Lung (tissue), 12 donors: ENCODE measurements around the gene GALP. TPM values are rescaled to one million over a fixed set of nuclear protein-coding genes. Genes with fewer than 3 reads are reported as not detected.
"Not testable (repeated sequence)": the region's sequence is repeated elsewhere in the genome, so short reads cannot be mapped to it uniquely, and the experiment has no call there.

Experiments
- ATAC-seq: fragments of 200-7000 bp; cut with Tn5 transposase; one replicate; pipeline ENCODE4 v1.9.1; 2020; ENCODE audit warnings: moderate number of reproducible peaks; ENCODE audit not compliant: insufficient read depth, low FRiP score
- DNase-seq, 3 donors: peaks; one replicate each; pipeline ENCODE4 v3.0.0-alpha.2; 2013 to 2017
- H3K27ac ChIP-seq, 2 donors: one replicate each; pipeline ENCODE4 v1.5.1; 2013; ENCODE audit warnings: mild to moderate bottlenecking in 2 of 2, moderate library complexity in 2 of 2, control low read depth in 1 of 2, inconsistent platforms in 1 of 2, low read depth in 1 of 2, low read length in 1 of 2
- H3K27me3 ChIP-seq, 3 donors: one replicate each; pipeline ENCODE4 v1.5.1; 2013; ENCODE audit warnings: low read length in 2 of 3; ENCODE audit not compliant: control insufficient read depth in 3 of 3, insufficient read depth in 3 of 3
- H3K36me3 ChIP-seq, 4 donors: one replicate each; pipeline ENCODE4 v1.5.1; 2013; ENCODE audit warnings: low read length in 4 of 4, mild to moderate bottlenecking in 1 of 4, moderate library complexity in 1 of 4; ENCODE audit not compliant: control insufficient read depth in 4 of 4, insufficient read depth in 4 of 4
- H3K4me1 ChIP-seq, 5 donors: one replicate each; pipeline ENCODE4 v1.5.1; 2013; ENCODE audit warnings: low read length in 5 of 5, mild to moderate bottlenecking in 2 of 5, moderate library complexity in 1 of 5; ENCODE audit not compliant: control insufficient read depth in 5 of 5, insufficient read depth in 5 of 5
- H3K4me3 ChIP-seq: one replicate; pipeline ENCODE4 v1.5.1; 2013; ENCODE audit warnings: mild to moderate bottlenecking, control low read depth, moderate library complexity
- H3K9ac ChIP-seq, 2 donors: one replicate each; pipeline ENCODE4 v1.5.1; 2013; ENCODE audit warnings: low read length in 2 of 2, control low read depth in 1 of 2; ENCODE audit not compliant: insufficient read depth in 1 of 2
- H3K9me3 ChIP-seq, 4 donors: one replicate each; pipeline ENCODE4 v1.5.1; 2013; ENCODE audit warnings: low read length in 3 of 4, mild to moderate bottlenecking in 1 of 4, moderate library complexity in 1 of 4; ENCODE audit not compliant: control insufficient read depth in 4 of 4, insufficient read depth in 3 of 4
- WGBS, 2 donors: extraction: QIAGEN DNeasy Blood & Tissue Kit; methylation state at CpG; one replicate each; pipeline ENCODE4 v1.1.7; 2013; 5-methylcytosine and 5-hydroxymethylcytosine counted together
- polyA plus RNA-seq, 2 donors: library from polyadenylated mRNA; stranded (reverse); fragments of 200-250 nt; gene quantifications; one replicate each; pipeline ENCODE4 v1.2.1, GENCODE V29; 2013
- total RNA-seq, 2 donors: library from RNA; depleted of rRNA in 1 of 2; stranded (reverse); fragments of >200 nt in 1 of 2; gene quantifications; one replicate each; pipeline ENCODE4 v1.2.1, GENCODE V29; 2014 to 2021
- TF ChIP-seq, protein P1 (sequence below): IDR thresholded peaks from 2 replicates; pipeline ENCODE4 v1.5.1; 2012; ENCODE audit warnings: mild to moderate bottlenecking; ENCODE audit errors: control extremely low read depth, extremely low read depth
- donor health status: control.
- donor health status: control.
- donor health status: Bipolar disorder and iron deficiency.
- donor health status: healthy.
- donor health status: DM: yes; HTN: yes; CAD: no.

The GALP gene
- total and polyA plus RNA-seq, 4 donors = not detected

DNA sequence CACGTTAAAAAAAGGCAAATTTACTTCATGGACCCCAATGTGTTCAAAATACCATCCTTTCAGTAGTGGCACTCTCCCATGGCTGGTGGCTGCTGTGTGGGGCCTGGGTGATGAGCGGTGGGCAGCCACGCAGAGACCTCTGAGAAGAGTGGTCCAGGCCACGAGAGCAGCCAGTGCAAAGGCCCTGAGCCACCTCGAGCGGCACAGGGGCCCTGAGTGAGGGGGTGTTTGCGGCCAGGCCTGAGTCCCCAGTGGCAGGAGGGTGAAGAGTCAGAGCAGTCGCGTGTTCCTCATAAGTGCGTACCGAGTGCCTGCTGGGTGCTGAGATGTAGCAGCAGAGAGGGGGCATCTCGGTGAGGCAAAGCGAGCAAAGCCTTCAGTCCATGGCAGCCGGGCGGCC is 27.7 kb upstream of the GALP start:
- Histone ChIP-seq H3K9me3 (peaks cover 0 to 3% (median 0%) of the 10 kb centered on the region in 4 donors), H3K9ac (no peak overlapping the region), H3K27me3 (no peaks in the 10 kb centered on the region), H3K36me3 (peaks cover 0 to 19% (median 4%) of the 10 kb centered on the region in 4 donors), H3K4me1 (peaks cover 0 to 7% (median 3%) of the 10 kb centered on the region in 5 donors), H3K27ac (no peak overlapping the region), H3K4me3 (no peak overlapping the region)
- DNase-seq (no peak), ATAC-seq (no peak)
- WGBS, 2 donors = 91 to 93% methylated on average over 13 to 15 of the region's 15 CpGs
- TF ChIP-seq, protein P1, sequence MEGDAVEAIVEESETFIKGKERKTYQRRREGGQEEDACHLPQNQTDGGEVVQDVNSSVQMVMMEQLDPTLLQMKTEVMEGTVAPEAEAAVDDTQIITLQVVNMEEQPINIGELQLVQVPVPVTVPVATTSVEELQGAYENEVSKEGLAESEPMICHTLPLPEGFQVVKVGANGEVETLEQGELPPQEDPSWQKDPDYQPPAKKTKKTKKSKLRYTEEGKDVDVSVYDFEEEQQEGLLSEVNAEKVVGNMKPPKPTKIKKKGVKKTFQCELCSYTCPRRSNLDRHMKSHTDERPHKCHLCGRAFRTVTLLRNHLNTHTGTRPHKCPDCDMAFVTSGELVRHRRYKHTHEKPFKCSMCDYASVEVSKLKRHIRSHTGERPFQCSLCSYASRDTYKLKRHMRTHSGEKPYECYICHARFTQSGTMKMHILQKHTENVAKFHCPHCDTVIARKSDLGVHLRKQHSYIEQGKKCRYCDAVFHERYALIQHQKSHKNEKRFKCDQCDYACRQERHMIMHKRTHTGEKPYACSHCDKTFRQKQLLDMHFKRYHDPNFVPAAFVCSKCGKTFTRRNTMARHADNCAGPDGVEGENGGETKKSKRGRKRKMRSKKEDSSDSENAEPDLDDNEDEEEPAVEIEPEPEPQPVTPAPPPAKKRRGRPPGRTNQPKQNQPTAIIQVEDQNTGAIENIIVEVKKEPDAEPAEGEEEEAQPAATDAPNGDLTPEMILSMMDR = no peak

DNA sequence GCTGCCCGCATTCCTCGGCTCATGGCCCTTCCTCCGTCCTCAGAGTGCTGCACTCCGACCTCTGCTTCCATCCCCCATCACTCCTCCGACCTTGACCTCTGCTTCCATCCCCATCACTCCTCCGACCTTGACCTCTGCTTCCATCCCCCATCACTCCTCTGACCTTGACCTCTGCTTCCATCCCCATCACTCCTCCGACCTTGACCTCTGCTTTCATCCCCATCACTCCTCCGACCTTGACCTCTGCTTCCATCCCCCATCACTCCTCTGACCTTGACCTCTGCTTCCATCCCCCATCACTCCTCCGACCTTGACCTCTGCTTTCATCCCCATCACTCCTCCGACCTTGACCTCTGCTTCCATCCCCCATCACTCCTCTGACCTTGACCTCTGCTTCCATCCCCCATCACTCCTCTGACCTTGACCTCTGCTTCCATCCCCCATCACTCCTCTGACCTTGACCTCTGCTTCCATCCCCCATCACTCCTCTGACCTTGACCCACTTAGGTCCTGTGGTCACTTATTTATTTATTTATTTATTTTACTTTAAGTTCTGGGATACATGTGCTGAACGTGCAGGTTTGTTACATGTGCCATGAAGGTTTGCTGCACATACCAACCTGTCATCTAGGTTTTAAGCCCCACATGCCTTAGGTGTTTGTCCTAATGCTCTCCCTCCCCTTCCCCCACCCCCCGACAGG is 26.7 kb upstream of the GALP start:
- not testable (repeated sequence) for H3K9me3 ChIP-seq, H3K9ac ChIP-seq, H3K4me1 ChIP-seq, ATAC-seq, DNase-seq, H3K27me3 ChIP-seq, H3K4me3 ChIP-seq, H3K27ac ChIP-seq
- peaks cover 0 to 21% (median 4%) of the 10 kb centered on the region in 4 donors for H3K36me3 ChIP-seq
- WGBS, 2 donors = 94 to 95% methylated on average over 12 of the region's 12 CpGs

DNA sequence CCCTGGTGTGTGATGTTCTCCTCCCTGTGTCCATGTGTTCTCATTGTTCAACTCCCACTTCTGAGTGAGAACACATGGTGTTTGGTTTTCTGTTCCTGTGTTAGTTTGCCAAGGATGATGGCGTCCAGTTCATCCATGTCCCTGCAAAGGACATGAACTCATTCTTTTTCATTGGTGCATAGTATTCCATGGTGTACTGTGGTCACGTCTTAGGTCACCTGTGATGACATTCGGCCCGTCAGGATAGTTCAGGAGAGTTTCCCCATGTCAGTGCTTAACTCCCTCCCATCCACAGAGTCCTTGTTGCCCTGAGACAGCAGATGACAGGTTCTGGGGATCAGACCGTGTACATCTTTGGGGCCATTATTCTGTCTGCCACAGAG is 26.2 kb upstream of the GALP start:
- TF ChIP-seq, protein P1 = no peak
- no peak overlapping the region for H3K4me3 ChIP-seq
- DNase-seq (no peak), ATAC-seq (no peak)
- no peaks in the 10 kb centered on the region for H3K27me3 ChIP-seq
- no peak overlapping the region for H3K27ac ChIP-seq
- H3K9ac ChIP-seq = no peak overlapping the region
- peaks cover 0 to 3% (median 0%) of the 10 kb centered on the region in 4 donors for H3K9me3 ChIP-seq
- peaks cover 0 to 22% (median 4%) of the 10 kb centered on the region in 4 donors for H3K36me3 ChIP-seq
- peaks cover 0 to 7% (median 0%) of the 10 kb centered on the region in 5 donors for H3K4me1 ChIP-seq
- 95 to 98% methylated on average over 5 of the region's 5 CpGs for WGBS, 2 donors

DNA sequence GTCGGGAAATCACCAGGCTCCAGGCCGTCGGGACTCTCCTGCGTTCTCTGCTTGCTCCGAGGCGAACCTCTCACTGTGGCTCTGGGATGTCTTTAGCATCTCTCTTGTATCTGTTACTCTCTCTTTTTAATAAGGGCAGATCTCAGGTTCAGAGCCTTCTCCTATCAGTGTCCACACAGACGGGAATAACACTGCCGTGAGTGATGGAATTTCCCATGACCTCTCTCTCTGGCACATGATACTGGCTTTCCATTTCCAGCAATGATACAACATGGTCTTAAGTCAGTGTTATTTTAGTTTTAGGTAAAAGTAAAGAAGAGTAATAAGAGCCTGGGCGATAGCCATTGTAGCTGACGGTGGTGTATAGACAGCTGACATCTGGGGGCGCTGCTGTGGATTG is 25.4 kb upstream of the GALP start:
- ATAC-seq = no peak
- Histone ChIP-seq H3K36me3 (peaks cover 0 to 22% (median 7%) of the 10 kb centered on the region in 4 donors), H3K27ac (peak overlapping the region in 1 of 2 donors; percentile 21), H3K4me3 (no peak overlapping the region), H3K27me3 (no peaks in the 10 kb centered on the region), H3K9me3 (peaks cover 0 to 3% (median 0%) of the 10 kb centered on the region in 4 donors), H3K4me1 (peaks cover 0 to 7% (median 0%) of the 10 kb centered on the region in 5 donors), H3K9ac (no peak overlapping the region)
- DNase-seq = no peak
- 91 to 94% methylated on average over 11 of the region's 11 CpGs for WGBS, 2 donors
- TF ChIP-seq, protein P1 = no peak
